HG02884 (cell line): Measurements from ENCODE around the gene ERV3-1.
"Not testable (repeated sequence)": the region's sequence is repeated elsewhere in the genome, so short reads cannot be mapped to it uniquely, and the experiment has no call there.

Experiments
- ATAC-seq: cut with Tn5 transposase; IDR thresholded peaks from one replicate; pipeline ENCODE4 v1.9.1; 2021; ENCODE audit warnings: mild to moderate bottlenecking, moderate library complexity; ENCODE audit not compliant: unreplicated experiment

Gene ERV3-1, protein sequence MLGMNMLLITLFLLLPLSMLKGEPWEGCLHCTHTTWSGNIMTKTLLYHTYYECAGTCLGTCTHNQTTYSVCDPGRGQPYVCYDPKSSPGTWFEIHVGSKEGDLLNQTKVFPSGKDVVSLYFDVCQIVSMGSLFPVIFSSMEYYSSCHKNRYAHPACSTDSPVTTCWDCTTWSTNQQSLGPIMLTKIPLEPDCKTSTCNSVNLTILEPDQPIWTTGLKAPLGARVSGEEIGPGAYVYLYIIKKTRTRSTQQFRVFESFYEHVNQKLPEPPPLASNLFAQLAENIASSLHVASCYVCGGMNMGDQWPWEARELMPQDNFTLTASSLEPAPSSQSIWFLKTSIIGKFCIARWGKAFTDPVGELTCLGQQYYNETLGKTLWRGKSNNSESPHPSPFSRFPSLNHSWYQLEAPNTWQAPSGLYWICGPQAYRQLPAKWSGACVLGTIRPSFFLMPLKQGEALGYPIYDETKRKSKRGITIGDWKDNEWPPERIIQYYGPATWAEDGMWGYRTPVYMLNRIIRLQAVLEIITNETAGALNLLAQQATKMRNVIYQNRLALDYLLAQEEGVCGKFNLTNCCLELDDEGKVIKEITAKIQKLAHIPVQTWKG

DNA sequence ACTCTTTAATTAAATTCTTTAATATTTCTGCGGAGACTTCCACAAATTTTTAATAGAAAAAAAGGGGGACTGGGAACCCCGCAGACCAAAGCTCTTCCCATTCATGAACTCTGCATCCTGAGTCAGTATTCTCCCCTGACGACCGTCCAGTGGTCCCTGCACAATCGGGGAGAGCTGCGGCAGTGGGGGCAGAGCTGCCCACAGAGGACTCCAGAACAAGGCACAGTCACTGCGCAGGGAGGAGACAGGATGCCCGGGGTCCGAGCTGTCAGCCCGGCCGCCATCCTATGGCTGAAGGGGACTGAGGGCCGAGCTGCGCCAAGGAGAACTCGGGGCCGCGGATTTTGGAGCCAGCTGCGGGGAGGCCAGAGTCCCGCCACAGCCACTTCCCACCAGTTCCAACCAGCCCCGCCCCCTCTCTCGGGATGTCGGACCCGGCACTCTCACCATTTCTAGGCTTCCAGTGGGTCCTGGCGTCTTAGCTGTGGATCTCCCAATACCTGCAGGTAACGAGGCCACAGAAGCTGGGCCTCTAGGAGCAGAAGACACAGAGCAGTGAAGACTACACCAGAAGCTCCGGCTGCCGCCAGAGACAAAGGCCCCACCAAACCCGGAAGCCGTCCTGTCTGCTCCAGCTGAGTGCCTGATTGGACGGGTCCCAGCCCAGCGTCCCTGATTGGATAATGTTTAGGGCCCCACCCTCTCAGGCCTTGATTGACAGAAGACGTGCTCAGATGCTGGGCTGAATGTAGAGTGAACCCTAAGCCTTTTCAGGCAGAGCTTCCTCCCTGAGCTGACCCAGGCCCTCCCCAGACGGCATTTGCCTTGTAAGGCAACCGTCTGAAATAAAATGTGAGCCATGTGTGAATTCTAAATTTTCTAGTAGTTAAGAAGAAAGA is at the start of gene ERV3-1:
Gene ERV3-1 (minus strand): TSS at position 594 of the 899 bp plus-strand sequence. CDS start 13,661 bp downstream, outside the sequence.
- ATAC-seq = peak; percentile 100

DNA sequence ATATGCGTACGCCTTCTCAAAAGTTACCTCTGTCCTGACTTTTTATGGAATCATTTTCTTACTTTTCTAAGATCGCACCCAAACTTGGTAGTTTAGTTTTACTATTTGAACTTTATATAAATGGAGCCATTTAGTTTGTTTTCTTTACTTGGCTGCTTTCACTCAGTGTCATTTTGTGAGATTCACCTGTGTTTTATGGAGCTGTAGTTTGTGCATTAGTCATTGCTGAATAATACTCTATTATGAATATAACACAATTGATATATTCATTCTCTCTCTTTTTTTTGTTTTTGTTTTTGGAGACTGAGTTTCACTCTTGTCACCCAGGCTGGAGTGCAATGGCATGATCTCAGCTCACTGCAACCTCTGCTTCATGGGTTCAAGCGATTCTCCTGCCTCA is 49.3 kb upstream of the ERV3-1 start:
- not testable (repeated sequence) for ATAC-seq

DNA sequence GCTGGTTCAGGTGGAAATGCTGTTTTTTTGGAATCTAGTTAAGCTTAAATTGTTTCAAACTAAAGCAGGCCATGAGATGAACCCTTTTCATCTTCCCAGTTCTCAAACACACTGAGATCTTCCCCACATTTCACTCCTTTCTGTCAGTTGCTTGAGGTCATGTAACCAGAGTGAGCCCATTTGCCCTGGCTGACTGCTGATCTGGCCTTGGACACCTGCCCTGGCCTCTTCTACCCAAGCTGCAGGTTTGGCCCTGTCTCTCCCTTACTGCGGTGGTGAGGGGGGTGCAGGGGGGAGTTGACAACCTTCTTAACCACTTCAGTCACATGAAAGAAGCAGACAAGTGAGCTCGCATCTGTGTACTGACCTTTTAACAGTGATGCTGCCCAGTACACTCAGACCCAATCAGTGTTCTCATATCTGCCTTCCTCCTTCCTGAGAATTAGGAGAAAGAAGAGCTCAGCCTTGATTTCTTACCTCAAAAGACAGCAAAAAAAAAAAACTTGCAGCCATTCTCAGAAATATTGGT is 48.0 kb upstream of the ERV3-1 start:
- ATAC-seq = not testable (repeated sequence)

DNA sequence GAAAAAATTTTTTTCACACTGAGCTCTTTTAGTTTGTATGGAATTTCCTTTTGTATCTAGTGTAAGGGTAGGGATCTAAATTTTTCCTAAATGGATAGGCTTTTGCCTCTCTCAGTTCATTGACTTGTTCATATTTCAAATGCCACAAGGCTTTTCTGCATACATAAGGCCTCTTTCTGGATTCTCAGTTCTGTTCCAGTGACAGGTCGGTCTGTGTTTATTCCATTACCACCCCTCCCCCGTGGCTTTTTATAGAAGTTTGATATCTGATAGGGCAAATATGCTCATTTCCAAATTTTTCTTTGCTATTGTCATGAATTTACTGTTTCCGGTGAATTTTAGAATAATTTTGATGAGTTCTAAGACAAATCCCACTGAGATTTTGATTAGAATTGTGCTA is 45.2 kb upstream of the ERV3-1 start:
- ATAC-seq = not testable (repeated sequence)

DNA sequence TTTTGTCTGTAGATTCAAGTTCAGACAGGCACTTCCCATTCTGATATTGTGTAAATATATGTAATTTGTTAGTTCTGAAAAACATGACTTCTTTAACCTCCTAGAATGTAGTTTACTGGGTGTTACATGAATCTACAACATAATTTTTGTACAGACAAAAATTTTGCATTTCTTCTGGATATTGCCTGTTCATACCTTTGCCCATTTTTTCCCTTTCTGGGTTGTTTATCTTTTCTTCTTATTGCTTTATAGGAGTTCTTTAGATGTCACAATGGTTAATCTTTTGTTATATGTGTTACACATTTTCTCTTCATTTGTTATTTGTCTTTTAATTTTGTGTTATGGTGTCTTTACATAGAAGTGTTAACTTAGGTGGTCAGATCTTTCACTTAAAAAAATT is 44.7 kb upstream of the ERV3-1 start:
- not testable (repeated sequence) for ATAC-seq

DNA sequence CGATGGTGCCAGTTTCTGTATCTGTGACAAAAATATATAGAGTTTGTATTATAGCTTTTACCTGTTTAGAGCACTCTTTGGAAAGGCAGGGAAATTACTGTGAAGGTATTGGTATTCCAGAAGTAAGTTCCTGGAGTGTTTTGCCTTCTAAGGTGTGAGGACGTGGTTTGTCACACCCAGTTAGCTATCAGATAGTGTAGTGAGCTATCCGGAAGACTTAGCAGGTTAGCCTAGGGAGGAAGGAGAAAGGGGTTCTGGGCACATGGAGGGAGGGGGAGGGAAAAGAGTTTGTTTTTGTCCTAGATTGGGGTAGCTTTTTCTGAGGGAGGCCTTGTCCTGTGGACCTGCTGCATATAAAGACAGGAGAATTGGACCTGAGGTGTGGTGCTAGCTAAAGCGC is 39.8 kb upstream of the ERV3-1 start:
- ATAC-seq = not testable (repeated sequence)

DNA sequence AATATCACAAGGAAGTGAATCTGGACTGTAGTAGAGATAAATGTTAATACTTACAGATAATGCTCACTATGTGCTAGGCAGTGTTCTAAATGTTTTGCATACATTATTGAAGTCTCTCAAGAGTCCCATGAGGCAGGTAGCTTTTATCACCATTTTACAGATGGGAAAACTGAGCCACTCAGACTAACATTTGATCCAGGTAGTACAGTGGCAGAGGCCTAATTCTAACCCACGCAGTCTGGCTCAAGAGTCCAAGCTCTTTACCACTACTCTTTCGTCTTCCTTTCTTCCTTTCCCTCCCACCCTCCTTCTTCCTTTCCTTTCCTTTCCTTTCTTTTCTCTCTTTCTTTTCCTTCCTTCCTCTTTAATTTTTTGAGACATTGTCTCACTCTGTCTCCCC is 39.1 kb upstream of the ERV3-1 start:
- not testable (repeated sequence) for ATAC-seq

DNA sequence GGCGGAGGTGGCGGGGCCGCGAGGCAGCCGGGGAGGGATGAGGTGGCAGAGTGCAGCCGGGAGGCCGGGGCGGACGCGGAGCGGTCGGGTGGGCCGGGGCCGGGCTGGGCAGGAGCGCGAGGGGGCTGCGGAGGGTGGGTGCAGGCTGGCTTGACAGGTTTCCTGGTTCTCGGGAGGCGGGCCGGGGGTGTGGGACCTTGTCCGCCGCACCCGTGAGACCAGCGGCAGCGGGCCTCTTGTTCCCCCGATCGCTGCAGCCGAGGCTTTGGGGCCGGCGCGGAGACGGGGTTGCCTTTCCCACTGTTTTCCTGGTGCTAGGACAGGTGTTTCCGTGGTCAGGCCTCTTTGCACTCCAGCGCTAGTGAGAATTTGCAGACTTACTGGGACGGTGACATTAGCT is 32.3 kb upstream of the ERV3-1 start:
- ATAC-seq = not testable (repeated sequence)

DNA sequence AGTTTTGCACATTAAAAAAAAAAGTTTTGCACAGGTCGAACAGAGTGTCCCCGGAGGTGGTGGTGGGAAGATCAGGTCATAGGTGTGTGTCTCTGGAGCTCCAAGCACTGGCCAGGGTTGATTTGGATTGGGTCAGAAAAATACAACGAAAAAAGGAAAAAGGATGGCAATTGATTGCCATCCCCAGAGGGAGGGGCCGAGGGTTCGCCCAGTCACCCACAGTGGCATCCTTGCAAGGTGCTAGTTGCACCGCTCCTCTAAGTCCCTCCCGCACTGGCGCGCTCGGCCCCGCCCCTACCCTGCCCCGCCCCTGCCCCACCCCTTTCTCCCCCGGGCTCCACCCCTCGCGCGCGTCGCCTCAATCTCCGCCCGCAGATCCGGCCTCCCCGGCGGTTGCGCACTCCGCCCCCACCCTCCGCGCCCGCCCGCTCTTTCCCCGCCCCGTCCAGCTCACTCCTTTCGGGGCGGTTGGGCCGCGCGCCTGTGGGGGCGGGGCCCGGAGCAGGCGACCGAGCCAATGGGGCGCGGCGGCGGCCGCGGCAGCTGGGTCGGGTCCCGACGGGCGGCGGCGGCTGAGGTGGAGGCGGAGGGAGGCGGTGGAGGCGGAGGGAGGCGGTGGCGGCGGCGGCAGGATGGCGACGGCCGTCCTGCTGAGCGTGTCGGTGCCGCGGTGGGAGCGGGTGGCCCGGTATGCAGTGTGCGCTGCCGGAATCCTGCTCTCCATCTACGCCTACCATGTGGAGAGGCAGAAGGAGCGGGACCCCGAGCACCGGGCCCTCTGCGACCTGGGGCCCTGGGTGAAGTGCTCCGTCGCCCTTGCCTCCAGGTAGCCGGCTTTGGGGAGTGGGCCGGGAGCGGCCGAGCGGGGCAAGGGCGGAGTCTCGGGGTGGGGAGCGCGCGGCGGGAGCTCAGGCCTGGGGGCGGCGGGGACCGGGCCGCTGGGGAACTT is 31.5 kb upstream of the ERV3-1 start:
- peak; percentile 72 for ATAC-seq

DNA sequence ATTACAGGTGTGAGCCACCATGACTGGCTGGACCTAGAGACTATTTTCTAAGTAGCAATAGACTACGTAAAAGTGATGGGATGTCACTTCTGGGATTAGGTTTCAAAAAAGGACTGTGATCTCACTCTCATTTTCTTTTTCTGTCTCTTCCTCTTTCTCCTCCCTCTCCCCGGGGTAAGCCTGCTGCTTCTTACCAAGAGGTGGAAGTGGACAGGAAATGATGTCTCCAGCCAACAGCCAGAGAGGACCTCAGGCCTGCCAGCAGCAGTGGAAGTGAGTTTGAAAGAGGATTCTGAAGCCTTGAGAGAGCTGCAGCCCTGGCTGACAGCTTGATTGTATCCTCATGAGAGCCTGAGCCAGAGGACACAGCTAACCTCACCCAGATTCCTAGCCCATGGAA is 30.0 kb upstream of the ERV3-1 start:
- not testable (repeated sequence) for ATAC-seq

DNA sequence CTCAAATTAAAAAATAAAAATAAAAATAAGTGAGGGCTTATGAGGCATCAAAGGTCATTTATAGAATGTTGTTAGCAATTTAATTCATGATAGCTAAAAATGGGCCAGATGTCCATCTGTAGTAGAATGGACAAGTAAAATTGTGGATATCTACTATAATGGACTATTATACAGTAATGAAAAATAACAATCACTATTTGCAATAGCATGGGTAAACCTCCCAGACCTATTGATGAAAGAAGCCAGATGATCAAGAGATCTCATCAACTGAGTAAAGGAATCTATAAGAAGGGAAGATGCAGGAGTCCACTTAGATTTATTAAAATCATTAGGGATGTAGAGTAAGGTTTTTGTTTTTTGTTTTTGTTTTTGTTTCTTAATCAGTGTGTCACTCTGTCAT is 29.0 kb upstream of the ERV3-1 start:
- ATAC-seq = not testable (repeated sequence)

DNA sequence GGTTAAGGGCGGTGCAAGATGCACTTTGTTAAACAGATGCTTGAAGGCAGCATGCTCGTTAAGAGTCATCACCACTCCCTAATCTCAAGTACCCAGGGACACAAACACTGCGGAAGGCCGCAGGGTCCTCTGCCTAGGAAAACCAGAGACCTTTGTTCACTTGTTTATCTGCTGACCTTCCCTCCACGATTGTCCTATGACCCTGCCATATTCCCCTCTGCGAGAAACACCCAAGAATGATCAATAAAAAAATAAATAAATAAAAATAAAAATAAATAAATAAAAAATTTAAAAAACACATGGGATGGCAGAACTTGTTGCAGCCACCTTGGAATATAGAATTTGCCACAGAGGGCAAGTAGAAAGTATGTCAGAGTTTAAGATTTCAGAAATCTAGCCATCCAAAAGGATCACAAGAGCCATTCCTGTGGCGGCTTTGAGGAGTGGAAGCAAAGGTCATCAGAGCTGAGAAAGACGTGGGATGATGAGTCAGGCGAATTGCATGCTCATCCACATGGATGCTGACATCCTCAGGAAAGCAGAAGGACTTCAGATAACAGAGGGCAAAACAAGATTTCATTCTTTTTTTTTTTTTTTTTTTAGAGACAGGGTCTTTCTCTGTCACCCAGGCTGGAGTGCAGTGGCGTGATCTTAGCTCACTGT is 27.8 kb upstream of the ERV3-1 start:
- not testable (repeated sequence) for ATAC-seq

DNA sequence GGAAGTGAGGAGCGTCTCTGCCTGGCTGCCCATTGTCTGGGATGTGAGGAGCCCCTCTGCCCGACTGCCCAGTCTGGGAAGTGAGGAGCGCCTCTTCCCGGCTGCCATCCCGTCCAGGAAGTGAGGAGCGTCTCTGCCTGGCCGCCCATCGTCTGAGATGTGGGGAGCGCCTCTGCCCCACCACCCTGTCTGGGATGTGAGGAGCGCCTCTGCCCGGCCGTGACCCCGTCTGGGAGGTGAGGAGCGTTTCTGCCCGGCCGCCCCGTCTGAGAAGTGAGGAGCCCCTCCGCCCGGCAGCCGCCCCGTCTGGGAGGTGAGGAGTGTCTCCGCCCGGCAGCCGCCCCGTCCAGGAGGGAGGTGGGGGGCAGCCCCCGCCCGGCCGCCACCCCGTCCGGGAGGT is 26.9 kb upstream of the ERV3-1 start:
- not testable (repeated sequence) for ATAC-seq

DNA sequence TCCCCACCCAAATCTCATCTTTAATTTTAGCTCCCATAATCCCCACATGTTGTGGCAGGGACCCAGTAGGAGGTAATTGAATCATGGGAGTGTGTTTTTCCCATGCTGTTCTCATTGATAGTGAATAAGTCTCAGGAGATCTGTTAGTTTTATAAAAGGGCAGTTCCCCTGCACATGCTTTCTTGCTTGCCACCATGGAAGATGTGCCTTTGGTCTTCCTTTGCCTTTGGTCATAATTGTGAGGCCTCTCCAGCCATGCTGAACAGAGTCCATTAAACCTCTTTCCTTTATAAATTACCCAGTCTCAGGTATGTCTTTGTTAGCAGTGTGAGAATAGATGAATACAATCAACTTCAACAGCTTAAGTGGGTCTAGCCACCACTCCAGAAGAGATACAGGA is 18.5 kb upstream of the ERV3-1 start:
- ATAC-seq = not testable (repeated sequence)

DNA sequence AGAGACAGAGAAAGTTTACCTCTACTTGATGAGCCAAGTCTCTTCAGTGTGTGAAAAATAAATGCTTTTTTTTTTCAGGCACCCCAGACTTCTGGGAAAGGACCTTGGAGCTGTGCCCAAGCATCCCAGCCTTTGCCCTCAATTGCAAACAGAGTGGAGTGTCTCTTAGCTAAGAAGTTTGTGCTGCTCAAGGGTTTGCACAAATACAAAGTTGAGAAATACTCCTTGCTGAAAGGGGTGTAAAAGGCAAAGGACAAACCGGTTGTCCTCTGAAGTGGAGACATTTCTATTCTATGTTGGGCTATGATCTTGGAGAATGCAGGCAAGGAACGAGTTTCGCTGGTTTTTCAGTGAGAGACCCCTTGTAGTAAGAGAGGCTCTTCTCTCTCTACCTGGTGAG is 14.5 kb upstream of the ERV3-1 start:
- not testable (repeated sequence) for ATAC-seq

DNA sequence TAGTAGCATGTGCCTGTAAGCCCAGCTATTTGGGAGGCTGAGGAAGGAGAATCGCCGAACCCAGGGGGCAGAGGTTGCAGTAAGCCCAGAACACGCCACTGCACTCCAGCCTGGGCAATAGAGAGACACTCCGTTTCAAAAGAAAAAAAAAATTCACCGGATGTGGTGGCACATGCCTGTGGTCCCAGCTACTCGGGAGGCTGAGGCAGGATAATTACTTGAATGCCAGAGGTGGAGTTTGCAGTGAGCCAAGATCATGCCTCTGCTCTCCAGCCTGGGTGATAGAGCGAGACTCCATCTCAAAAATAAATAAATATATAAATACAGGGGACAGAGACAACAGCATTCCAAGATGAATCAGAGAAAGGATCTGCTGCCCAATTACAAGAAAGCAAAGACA is 3.4 kb upstream of the ERV3-1 start:
- ATAC-seq = not testable (repeated sequence)

DNA sequence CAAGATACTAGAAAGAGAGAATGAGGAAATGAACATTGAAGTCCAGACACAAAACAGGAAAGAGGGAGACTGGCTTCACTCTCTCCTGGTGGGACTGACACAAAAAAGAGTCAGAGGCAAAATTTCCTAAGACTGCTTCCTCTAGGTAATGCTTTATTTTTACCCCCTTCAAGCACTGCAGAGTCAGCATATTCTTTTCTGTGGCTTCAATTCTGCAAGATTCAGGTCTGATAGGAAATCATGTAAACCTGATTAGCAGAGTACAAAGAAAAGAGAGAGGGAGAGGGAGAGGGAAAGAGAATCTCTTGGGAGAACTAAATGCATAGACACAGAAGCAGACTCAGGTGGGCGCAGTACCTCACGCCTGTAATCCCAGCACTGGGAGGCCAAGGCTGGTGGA is 2.9 kb upstream of the ERV3-1 start:
- not testable (repeated sequence) for ATAC-seq

DNA sequence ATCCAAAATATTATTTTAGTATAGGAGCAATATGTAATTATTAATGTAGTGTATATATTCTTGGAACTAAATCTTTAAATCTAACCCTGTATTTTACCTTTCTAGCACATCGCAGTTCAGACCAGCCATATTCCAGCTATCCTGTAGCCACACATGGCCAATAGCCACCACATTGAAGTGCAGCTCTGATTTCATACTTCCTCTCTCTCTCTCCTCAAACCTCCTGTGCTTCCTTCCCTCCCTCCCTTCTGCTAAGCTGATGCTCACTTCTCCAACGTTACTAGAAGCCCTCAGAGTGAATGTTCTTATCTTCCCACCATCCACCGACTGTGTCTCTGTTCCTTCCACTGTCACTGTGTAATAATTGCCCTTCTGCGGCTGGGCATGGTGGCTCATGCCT is 549 bp upstream of the ERV3-1 start:
- ATAC-seq = not testable (repeated sequence)

DNA sequence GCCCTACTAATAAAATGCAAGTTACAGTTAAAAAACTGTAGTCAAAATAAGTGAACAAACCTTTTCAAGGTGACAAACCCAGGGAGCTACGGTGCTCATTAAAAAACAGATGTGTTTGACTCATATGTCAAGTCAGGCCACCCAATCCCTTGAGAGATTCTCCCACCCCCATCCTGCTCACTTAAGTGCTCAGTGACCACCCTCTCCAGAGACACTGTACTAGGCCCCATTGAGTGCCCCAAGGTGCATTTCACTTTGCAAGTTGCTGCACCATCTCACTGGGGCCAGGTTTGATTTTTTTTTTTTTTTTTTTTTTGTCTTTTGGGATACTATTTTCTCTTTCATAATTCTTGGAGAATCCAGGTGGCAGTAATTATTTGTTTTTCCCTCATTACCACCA is 1.9 kb downstream of the ERV3-1 start:
- no peak for ATAC-seq
